Epithelial cell of alveolus of lung (primary cell): ENCODE results near the gene SOD3. TPM values are rescaled to one million over a fixed set of nuclear protein-coding genes. Genes with fewer than 3 reads are reported as not detected.

Source experiments
- total RNA-seq: library from RNA; depleted of rRNA; stranded (reverse); fragments of >200 nt; gene quantifications from 2 replicates; pipeline ENCODE4 v1.2.1, GENCODE V29; 2015

Gene SOD3
- total RNA-seq = 2.7 and 4.2 TPM in 2 replicates

GRCh38 chr4:24794916-24795665 is at the start of gene SOD3:
TSS of gene SOD3 (plus strand) at chr4:24795573. CDS start at chr4:24799522, 3,949 bp downstream.

Other genes starting within 250 kb of the SOD3 start
- 76.1 and 119 TPM in 2 replicates for gene DHX15, start 211.0 kb upstream of the SOD3 start, total RNA-seq
- 2.8 and 22.2 TPM in 2 replicates for gene CCDC149, start 117.5 kb downstream of the SOD3 start, total RNA-seq
- gene LGI2, start 235.4 kb downstream of the SOD3 start, total RNA-seq = 0.16 TPM in 1 of 2 replicates, not detected in the other